ENCODE data around the gene CS.

- TF ChIP-seq ZNF274 (IDR thresholded peaks at IDR 0.05; ENCODE audit: low read depth, low read length) (no peak), YY1 (IDR thresholded peaks at IDR 0.05; ENCODE audit: insufficient read depth, insufficient read length) (no peak)
These were observed 39.0 kb upstream of the CS start for GRCh38 chr12:56339158-56339422.

Measured in NT2/D1 (cell line).